SU-DHL-6 (cell line): ENCODE data around the gene FRG2C.
"Not testable (repeated sequence)": the region's sequence is repeated elsewhere in the genome, so short reads cannot be mapped to it uniquely, and the experiment has no call there.

Source experiments
- CTCF ChIP-seq: fragments of 200-600 bp; sonication (generic); IDR thresholded peaks from one replicate; pipeline ENCODE4 v1.5.1; 2017; ENCODE audit warnings: antibody characterized with exemption, mild to moderate bottlenecking, low read length, moderate library complexity; ENCODE audit not compliant: insufficient read depth, poor library complexity, severe bottlenecking
- EZH2phosphoT487 ChIP-seq: fragments of 200-600 bp; sonication (generic), shearing (Covaris generic); conservative IDR thresholded peaks from 2 replicates; pipeline ENCODE4 v1.6.1; 2018; ENCODE audit warnings: mild to moderate bottlenecking, antibody characterized with exemption, low read length, moderate library complexity, mixed read lengths

DNA sequence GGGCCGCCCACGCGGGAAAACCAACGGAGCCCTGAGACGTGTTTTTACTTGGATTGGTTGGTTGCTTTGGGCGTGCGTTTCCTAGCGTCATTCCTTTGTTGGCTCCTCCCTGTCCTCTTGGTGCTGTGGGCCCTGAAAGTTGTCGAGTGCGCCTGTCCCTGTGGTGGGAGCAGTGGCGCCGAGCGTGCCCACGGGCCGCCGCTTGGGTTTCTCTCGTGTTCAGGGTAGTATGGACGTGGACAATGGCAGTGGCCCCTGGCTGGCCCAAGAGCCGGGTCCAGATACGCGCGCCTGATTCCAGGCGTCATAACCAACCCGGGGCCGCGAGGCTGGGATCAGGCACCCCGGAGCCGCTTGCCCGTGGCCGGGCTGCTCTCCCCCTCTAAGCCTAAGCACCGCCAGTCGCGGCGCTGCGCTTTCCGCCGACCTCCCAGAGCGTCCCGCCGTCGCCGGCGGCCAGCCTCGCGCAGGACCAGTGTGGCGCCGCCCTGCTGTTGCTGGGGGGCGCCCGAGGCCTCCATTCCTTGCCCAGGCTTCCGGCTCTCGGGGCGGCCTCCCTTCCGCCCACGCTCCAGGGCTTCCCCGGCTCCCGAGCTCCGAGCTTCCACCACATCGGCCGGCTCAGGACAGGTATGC is 8.1 kb downstream of the FRG2C start:
- TF ChIP-seq CTCF, EZH2phosphoT487: not testable (repeated sequence)
